Neuronal stem cell (in vitro differentiated cells): ENCODE measurements around the gene PRDM4.

Experiments used
- DNase-seq: peaks from one replicate; pipeline ENCODE4 v3.0.0-alpha.2; 2013; ENCODE audit warnings: low spot score
- H2AFZ ChIP-seq: one replicate; pipeline ENCODE4 v1.6.1; 2013; ENCODE audit warnings: mild to moderate bottlenecking, low read length, inconsistent platforms
- H2AK5ac ChIP-seq: 2 replicates; pipeline ENCODE4 v1.6.1; 2013; ENCODE audit warnings: low read depth, mild to moderate bottlenecking, inconsistent platforms, low read length, moderate library complexity, mixed read lengths
- H2BK120ac ChIP-seq: 2 replicates; pipeline ENCODE4 v1.6.1; 2013; ENCODE audit warnings: low read depth, mild to moderate bottlenecking, inconsistent platforms, low read length, moderate library complexity, mixed read lengths
- H2BK12ac ChIP-seq: one replicate; pipeline ENCODE4 v1.6.1; 2013; ENCODE audit warnings: low read length, inconsistent platforms
- H2BK15ac ChIP-seq: 2 replicates; pipeline ENCODE4 v1.6.1; 2013; ENCODE audit warnings: mild to moderate bottlenecking, low read length, inconsistent platforms, mixed read lengths
- H2BK5ac ChIP-seq: one replicate; pipeline ENCODE4 v1.6.1; 2013; ENCODE audit warnings: inconsistent platforms, mild to moderate bottlenecking, low read length, moderate library complexity
- H3K14ac ChIP-seq: one replicate; pipeline ENCODE4 v1.6.1; 2013; ENCODE audit warnings: low read length, inconsistent platforms
- H3K18ac ChIP-seq: 2 replicates; pipeline ENCODE4 v1.6.1; 2013; ENCODE audit warnings: low read length, inconsistent platforms
- H3K23ac ChIP-seq: 2 replicates; pipeline ENCODE4 v1.6.1; 2013; ENCODE audit warnings: low read depth, mild to moderate bottlenecking, mixed read lengths, low read length, inconsistent platforms; ENCODE audit not compliant: poor library complexity
- H3K27ac ChIP-seq: replicated peaks from 3 replicates; pipeline ENCODE4 v1.5.1; 2013; ENCODE audit warnings: low read length, inconsistent platforms
- H3K27me3 ChIP-seq, 3 experiments: 2 replicates each; pipeline ENCODE4 v1.6.1; 2013; ENCODE audit warnings: low read length in 3 of 3, mild to moderate bottlenecking in 2 of 3, inconsistent platforms in 1 of 3, low read depth in 1 of 3, mixed read lengths in 1 of 3, moderate library complexity in 1 of 3; ENCODE audit not compliant: control insufficient read depth in 3 of 3, insufficient read depth in 3 of 3
- H3K36me3 ChIP-seq, 2 donors: replicated peaks in 1 of 2; 2 replicates each; pipeline ENCODE4 v1.6.1; 2013; ENCODE audit warnings: low read length in 2 of 2; ENCODE audit not compliant: control insufficient read depth in 2 of 2, insufficient read depth in 2 of 2
- H3K4ac ChIP-seq: 2 replicates; pipeline ENCODE4 v1.6.1; 2013; ENCODE audit warnings: inconsistent platforms, mild to moderate bottlenecking, low read length, moderate library complexity
- H3K4me1 ChIP-seq, 2 donors: 1 replicate in 1 of 2; 2 replicates in 1 of 2; pipeline ENCODE4 v1.6.1; 2013; ENCODE audit warnings: low read length in 2 of 2, low read depth in 1 of 2; ENCODE audit not compliant: control insufficient read depth in 2 of 2, insufficient read depth in 1 of 2
- H3K4me2 ChIP-seq: one replicate; pipeline ENCODE4 v1.6.1; 2013; ENCODE audit warnings: mild to moderate bottlenecking, low read length, inconsistent platforms; ENCODE audit not compliant: insufficient read depth, poor library complexity, severe bottlenecking
- H3K4me3 ChIP-seq, 2 donors: 2 replicates each; pipeline ENCODE4 v1.5.1; 2013; ENCODE audit warnings: low read length in 2 of 2, mild to moderate bottlenecking in 2 of 2, inconsistent platforms in 1 of 2, moderate library complexity in 1 of 2
- H3K79me1 ChIP-seq: one replicate; pipeline ENCODE4 v1.6.1; 2013; ENCODE audit warnings: low read depth, mild to moderate bottlenecking, inconsistent platforms, low read length, moderate library complexity
- H3K9ac ChIP-seq: one replicate; pipeline ENCODE4 v1.6.1; 2013; ENCODE audit warnings: mild to moderate bottlenecking, low read depth, low read length, inconsistent platforms; ENCODE audit not compliant: poor library complexity
- H3K9me3 ChIP-seq, 2 donors: replicated peaks in 1 of 2; 2 replicates each; pipeline versions ENCODE3 to v1.6.1; 2013; ENCODE audit warnings: low read length in 2 of 2, mild to moderate bottlenecking in 2 of 2, inconsistent platforms in 1 of 2, low read depth in 1 of 2, mixed read lengths in 1 of 2, moderate library complexity in 1 of 2; ENCODE audit not compliant: control insufficient read depth in 2 of 2, insufficient read depth in 1 of 2
- H4K8ac ChIP-seq: one replicate; pipeline ENCODE4 v1.6.1; 2013; ENCODE audit warnings: low read depth, mild to moderate bottlenecking, inconsistent platforms, low read length, moderate library complexity
- H4K91ac ChIP-seq: one replicate; pipeline ENCODE4 v1.6.1; 2013; ENCODE audit warnings: low read length, low read depth, mild to moderate bottlenecking, inconsistent platforms; ENCODE audit not compliant: poor library complexity
- WGBS, 2 donors: extraction: QIAGEN DNeasy Blood & Tissue Kit; methylation state at CpG; one replicate each; pipeline ENCODE4 v1.1.7; 2013; ENCODE audit warnings: missing lambda C conversion rate in 2 of 2, mixed read lengths in 1 of 2; ENCODE audit not compliant: insufficient read length in 2 of 2, insufficient replicate concordance in 1 of 2; ENCODE audit errors: extremely low coverage in 2 of 2; 5-methylcytosine and 5-hydroxymethylcytosine counted together

Gene PRDM4

DNA sequence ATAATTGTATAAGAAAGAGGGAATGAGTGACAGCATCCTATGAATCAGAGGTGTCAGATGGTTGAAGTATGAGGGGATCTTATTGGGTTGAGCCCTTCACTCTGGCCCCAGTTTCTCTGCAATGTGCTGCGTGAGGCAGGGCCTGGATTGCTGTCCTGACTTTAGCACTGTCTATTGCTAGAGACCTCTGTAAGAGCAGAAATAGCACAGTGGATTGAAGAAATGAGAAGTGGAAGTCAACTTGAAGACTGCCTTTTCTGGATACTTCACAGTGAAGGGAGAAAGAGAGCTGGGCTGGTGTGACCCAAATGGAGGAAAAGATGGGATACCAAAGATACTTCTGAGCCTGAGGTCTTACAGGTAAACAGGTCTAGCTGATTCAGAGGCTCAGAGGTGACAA, 19.4 kb upstream of the PRDM4 start:
- no peak overlapping the region for H2AFZ ChIP-seq
- no peaks in the 10 kb centered on the region for H3K9me3 ChIP-seq
- H3K4me2 ChIP-seq = no peak overlapping the region
- no peaks in the 10 kb centered on the region for H3K36me3 ChIP-seq
- H3K18ac ChIP-seq = no peak overlapping the region
- no peak overlapping the region for H3K23ac ChIP-seq
- H2BK12ac ChIP-seq = no peak overlapping the region
- DNase-seq = no peak
- H3K79me1 ChIP-seq = no peaks in the 10 kb centered on the region
- H2BK15ac ChIP-seq = no peak overlapping the region
- no peak overlapping the region for H3K9ac ChIP-seq
- peaks cover 7 to 63% (median 19%) of the 10 kb centered on the region in 3 experiments for H3K27me3 ChIP-seq
- no peak overlapping the region for H3K27ac ChIP-seq
- H3K4ac ChIP-seq = no peak overlapping the region
- H2AK5ac ChIP-seq = no peak overlapping the region
- no peak overlapping the region for H2BK5ac ChIP-seq
- no peak overlapping the region for H3K4me3 ChIP-seq
- no peak overlapping the region for H2BK120ac ChIP-seq
- H3K14ac ChIP-seq = no peak overlapping the region
- WGBS, 2 donors = no CpG with 5 or more reads among the region's 1 CpG
- no peak overlapping the region for H4K8ac ChIP-seq
- H3K4me1 ChIP-seq = no peaks in the 10 kb centered on the region
- no peak overlapping the region for H4K91ac ChIP-seq

DNA sequence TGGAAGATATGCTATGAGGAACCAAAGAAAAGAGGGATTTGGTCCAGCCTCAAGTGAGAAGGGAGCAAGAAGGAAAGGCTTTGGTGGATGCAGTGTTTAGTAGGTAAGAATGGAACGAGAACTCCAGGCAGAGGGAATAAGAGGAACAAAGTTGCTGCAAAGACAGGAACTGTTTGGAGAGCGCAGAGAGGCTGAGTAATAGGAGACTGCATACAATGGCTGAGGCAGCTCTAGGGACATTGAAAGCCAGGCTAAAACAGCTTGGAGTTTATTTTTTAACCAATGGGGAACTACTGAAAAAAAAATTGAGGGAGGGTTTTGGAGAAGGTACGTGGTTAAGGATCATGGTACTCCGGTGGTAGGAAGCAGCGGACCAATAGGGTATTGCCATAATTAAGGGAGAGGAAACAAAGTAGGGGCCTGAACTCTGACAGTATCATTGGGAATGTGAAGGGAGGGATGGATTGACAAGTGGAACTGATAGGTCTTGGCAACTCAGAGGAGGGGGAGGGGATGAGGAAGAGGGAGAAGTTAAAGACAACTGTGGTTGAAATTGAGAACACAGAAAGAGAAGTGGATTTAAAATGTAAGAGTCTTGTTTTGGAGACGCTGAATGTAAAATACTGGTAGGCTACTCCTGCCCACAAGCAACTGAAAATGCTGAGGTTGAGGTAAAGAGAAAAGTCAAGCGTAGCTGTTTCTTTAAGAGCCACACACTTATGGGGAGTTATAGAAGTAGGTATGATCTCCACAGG, 18.3 kb upstream of the PRDM4 start:
- no peak for DNase-seq
- Histone ChIP-seq H3K27ac (no peak overlapping the region), H2AFZ (no peak overlapping the region), H2BK15ac (no peak overlapping the region), H4K8ac (no peak overlapping the region), H3K36me3 (no peaks in the 10 kb centered on the region), H3K18ac (no peak overlapping the region), H3K9me3 (no peaks in the 10 kb centered on the region), H2BK5ac (no peak overlapping the region), H2AK5ac (no peak overlapping the region), H2BK12ac (no peak overlapping the region), H3K14ac (no peak overlapping the region), H2BK120ac (no peak overlapping the region), H3K27me3 (peaks cover 14 to 73% (median 30%) of the 10 kb centered on the region in 3 experiments), H3K9ac (no peak overlapping the region), H3K4me1 (no peaks in the 10 kb centered on the region), H4K91ac (no peak overlapping the region), H3K4me3 (no peak overlapping the region), H3K4me2 (no peak overlapping the region), H3K23ac (no peak overlapping the region), H3K79me1 (no peaks in the 10 kb centered on the region), H3K4ac (no peak overlapping the region)
- no CpG with 5 or more reads among the region's 7 CpGs for whole genome bisulfite sequencing, 2 donors

DNA sequence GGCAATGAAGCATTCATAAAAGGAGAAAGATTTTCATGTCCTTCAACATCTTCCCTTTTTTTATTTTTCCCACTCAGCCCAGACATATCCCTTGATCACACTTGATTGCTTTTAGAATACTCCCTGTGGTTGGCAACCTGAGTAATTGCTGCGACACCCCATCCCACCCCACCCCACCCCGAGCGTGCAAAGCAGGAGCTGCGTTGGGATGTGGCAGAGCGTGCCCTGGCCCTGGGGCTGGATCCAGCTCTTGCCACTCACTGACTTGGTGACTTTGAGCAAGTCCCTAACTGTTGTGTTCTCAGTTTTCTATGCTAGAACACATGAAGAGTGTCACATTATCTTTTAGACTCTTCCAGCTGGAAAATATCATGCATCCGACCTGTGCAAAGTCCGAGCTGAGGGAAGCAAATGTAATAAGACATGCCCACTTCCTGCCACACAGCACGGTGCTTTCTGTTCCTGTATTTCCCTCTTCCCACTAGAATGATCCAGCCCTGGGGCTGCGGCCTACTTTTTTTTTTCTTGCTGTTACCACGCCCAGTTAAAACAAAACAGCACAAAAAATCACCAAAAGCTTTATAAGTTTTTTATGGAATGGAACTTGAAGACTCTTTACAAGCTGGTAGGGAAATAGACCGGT, 17.6 kb upstream of the PRDM4 start:
- Histone ChIP-seq H3K4me1 (no peaks in the 10 kb centered on the region), H4K91ac (no peak overlapping the region), H3K4me2 (no peak overlapping the region), H3K4ac (no peak overlapping the region), H2BK120ac (no peak overlapping the region), H2AFZ (no peak overlapping the region), H3K14ac (no peak overlapping the region), H3K9ac (no peak overlapping the region), H3K4me3 (no peak overlapping the region), H3K9me3 (no peaks in the 10 kb centered on the region), H3K27me3 (peaks cover 14 to 81% (median 37%) of the 10 kb centered on the region in 3 experiments), H3K27ac (no peak overlapping the region), H4K8ac (no peak overlapping the region), H3K18ac (no peak overlapping the region), H3K23ac (no peak overlapping the region), H2AK5ac (no peak overlapping the region), H2BK15ac (no peak overlapping the region), H3K79me1 (no peaks in the 10 kb centered on the region), H3K36me3 (no peaks in the 10 kb centered on the region), H2BK5ac (no peak overlapping the region), H2BK12ac (no peak overlapping the region)
- WGBS, 2 donors = no CpG with 5 or more reads among the region's 11 CpGs
- DNase-seq = no peak

DNA sequence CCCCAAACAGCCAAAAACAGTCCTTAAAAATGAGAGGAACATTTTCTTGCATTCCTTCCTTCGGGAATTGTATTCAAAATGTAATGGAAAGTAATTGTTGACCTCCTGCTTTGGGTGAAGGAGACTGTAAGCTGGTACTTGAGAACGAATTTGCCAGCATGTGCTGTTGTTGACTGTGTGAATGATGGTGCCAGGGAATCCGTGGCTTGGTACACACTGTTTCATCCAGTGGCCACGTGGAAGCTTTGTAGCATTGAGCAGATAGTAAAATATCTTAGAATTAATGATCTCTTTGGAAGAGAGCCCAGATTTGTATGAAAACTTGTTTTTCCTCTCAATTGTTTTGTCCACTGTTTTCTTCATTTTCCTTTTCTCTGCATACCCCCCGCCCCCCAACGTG, 15.2 kb upstream of the PRDM4 start:
- Histone ChIP-seq H4K91ac (no peak overlapping the region), H3K14ac (no peak overlapping the region), H2BK15ac (no peak overlapping the region), H3K36me3 (no peaks in the 10 kb centered on the region), H3K27me3 (peaks cover 14 to 75% (median 41%) of the 10 kb centered on the region in 3 experiments), H3K4me3 (no peak overlapping the region), H3K4me1 (no peaks in the 10 kb centered on the region), H3K27ac (no peak overlapping the region), H2BK120ac (no peak overlapping the region), H3K4me2 (no peak overlapping the region), H3K9ac (no peak overlapping the region), H3K79me1 (no peaks in the 10 kb centered on the region), H4K8ac (no peak overlapping the region), H3K4ac (no peak overlapping the region), H3K18ac (no peak overlapping the region), H3K9me3 (no peaks in the 10 kb centered on the region), H3K23ac (no peak overlapping the region), H2AFZ (no peak overlapping the region), H2AK5ac (no peak overlapping the region), H2BK12ac (no peak overlapping the region), H2BK5ac (no peak overlapping the region)
- DNase-seq = no peak
- WGBS, 2 donors = no CpG with 5 or more reads among the region's 6 CpGs
